Choroid plexus epithelial cell (primary cell): ENCODE data around the gene ADGRF4.

Experiments used
- DNase-seq: peaks from one replicate; pipeline ENCODE4 v3.0.0-alpha.2; 2010; ENCODE audit warnings: low read depth
- H3K4me3 ChIP-seq: 2 replicates; pipeline ENCODE4 v1.5.1; 2011; ENCODE audit warnings: low read depth, mild to moderate bottlenecking, control low read depth, low read length, moderate library complexity
- CTCF ChIP-seq: conservative IDR thresholded peaks from 2 replicates; pipeline ENCODE4 v1.5.1; 2011; ENCODE audit warnings: low read depth, mild to moderate bottlenecking, control low read depth, inconsistent platforms, low read length, moderate library complexity

The ADGRF4 gene

GRCh38 chr6:47698342-47698787 is at the start of gene ADGRF4:
ADGRF4 (plus strand) TSS chr6:47698580; CDS start chr6:47707246, 8,666 bp downstream.
- no peak within 1 kb of the TSS for H3K4me3 ChIP-seq
- TF ChIP-seq CTCF: no peak
- DNase-seq: peak; percentile 91

GRCh38 chr6:47650553-47651432 is 47.6 kb upstream of the ADGRF4 start:
- H3K4me3 ChIP-seq: no peak overlapping the region
- no peak for DNase-seq
- TF ChIP-seq CTCF: no peak

- H3K4me3 ChIP-seq: no peak overlapping the region
- peak; percentile 65 for DNase-seq
- TF ChIP-seq CTCF: no peak
Measured at GRCh38 chr6:47651505-47651944, 46.9 kb upstream of the ADGRF4 start.

- no peak overlapping the region for H3K4me3 ChIP-seq
- TF ChIP-seq CTCF: no peak
- DNase-seq: no peak
Measured at GRCh38 chr6:47653706-47654105, 44.7 kb upstream of the ADGRF4 start.

GRCh38 chr6:47654255-47654654 is 44.1 kb upstream of the ADGRF4 start:
- H3K4me3 ChIP-seq: no peak overlapping the region
- DNase-seq: no peak
- no peak for TF ChIP-seq CTCF

GRCh38 chr6:47655719-47656595 is 42.4 kb upstream of the ADGRF4 start:
- TF ChIP-seq CTCF: no peak
- no peak overlapping the region for H3K4me3 ChIP-seq
- no peak for DNase-seq
